Lower leg skin (tissue), 4 donors: ENCODE measurements around the gene APOBEC3B. TPM values are rescaled to one million over a fixed set of nuclear protein-coding genes. Genes with fewer than 3 reads are reported as not detected.

Source experiments
- DNase-seq, 2 donors: peaks; one replicate each; pipeline ENCODE4 v3.0.0-alpha.2; 2019; ENCODE audit warnings: low spot score in 2 of 2
- H3K4me3 ChIP-seq: fragments of 200-600 bp; sonication (generic); 2 replicates; pipeline ENCODE4 v1.5.1; 2017; ENCODE audit warnings: mild to moderate bottlenecking, low read depth; ENCODE audit not compliant: poor library complexity, severe bottlenecking
- POLR2A ChIP-seq, 2 donors: fragments of 450-650 bp; IDR thresholded peaks; one replicate each; pipeline ENCODE4 v1.6.1; 2016 to 2017; ENCODE audit warnings: antibody characterized with exemption in 2 of 2, mild to moderate bottlenecking in 1 of 2, moderate library complexity in 1 of 2
- WGBS, 2 donors: methylation state at CpG; one replicate each; pipeline ENCODE4 v1.1.5; 2018; 5-methylcytosine and 5-hydroxymethylcytosine counted together
- intact Hi-C: fragments of 100-400 bp; cut with DNase I; formaldehyde crosslinking; loops from one replicate; pipeline ENCODE4 v1.15.0; 2023; ENCODE audit warnings: low total_unique reads
- total RNA-seq, 4 donors: library from RNA; depleted of rRNA; stranded (reverse); fragments of >200 nt; gene quantifications; one replicate each; pipeline ENCODE4 v1.1.0, GENCODE V29; 2016
- TF ChIP-seq, protein P1 (sequence below), 3 donors: fragments of 450-650 bp; IDR thresholded peaks; one replicate each; pipeline ENCODE4 v1.5.1; 2016; ENCODE audit warnings: antibody characterized with exemption in 3 of 3, mild to moderate bottlenecking in 3 of 3, moderate library complexity in 2 of 3

Gene APOBEC3B
- total RNA-seq, 4 donors from 2014 or later: 0.15 to 2.4 (median 0.21) TPM; not detected in 1

DNA sequence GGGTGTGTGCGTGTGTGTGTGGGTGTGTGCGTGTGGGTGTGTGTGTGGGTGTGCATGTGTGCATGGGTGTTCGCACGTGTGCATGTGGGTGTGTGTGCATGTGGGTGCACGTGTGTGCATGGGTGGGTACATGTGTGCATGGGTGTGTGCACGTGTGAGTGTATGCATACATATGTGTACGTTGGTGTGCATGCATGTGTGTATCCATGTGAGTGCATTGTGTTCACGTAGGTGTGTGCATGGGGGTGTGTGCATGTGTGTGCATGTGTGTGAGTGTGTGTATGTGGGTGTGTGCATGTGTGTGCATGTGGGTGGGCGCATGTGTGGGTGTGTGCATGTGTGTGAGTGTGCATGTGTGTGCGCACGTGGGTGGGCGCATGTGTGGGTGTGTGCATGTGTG lies 44.6 kb upstream of the APOBEC3B start:
- peak in 1 of 2 donors; percentile 53 for DNase-seq
- TF ChIP-seq POLR2A (IDR thresholded peaks at IDR 0.05): no peak
- TF ChIP-seq, protein P1, sequence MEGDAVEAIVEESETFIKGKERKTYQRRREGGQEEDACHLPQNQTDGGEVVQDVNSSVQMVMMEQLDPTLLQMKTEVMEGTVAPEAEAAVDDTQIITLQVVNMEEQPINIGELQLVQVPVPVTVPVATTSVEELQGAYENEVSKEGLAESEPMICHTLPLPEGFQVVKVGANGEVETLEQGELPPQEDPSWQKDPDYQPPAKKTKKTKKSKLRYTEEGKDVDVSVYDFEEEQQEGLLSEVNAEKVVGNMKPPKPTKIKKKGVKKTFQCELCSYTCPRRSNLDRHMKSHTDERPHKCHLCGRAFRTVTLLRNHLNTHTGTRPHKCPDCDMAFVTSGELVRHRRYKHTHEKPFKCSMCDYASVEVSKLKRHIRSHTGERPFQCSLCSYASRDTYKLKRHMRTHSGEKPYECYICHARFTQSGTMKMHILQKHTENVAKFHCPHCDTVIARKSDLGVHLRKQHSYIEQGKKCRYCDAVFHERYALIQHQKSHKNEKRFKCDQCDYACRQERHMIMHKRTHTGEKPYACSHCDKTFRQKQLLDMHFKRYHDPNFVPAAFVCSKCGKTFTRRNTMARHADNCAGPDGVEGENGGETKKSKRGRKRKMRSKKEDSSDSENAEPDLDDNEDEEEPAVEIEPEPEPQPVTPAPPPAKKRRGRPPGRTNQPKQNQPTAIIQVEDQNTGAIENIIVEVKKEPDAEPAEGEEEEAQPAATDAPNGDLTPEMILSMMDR (IDR thresholded peaks at IDR 0.05): no peak
- intact Hi-C loops: no loop called here
- no peak overlapping the region for H3K4me3 ChIP-seq
- WGBS, 2 donors: 88% methylated on average over 12 of the region's 12 CpGs

DNA sequence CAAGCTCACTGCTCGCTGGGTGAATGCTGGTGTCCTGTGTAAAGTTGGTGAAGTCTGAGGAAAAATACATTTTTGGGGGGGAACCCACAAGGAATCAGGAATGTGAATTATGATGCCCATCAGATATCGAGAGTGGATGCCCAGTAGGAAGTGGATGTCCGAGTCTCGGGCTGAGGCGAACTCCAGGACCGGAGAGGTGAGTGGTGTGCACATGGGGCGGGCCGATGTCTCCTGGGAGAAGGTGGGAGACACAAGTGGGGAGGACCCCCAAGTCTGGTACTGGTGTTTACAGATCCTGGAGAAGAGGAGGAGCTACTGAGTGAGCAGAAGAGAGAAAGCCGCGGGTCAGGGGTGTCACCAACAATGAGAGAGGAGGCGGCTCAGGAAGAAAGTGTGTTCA lies 43.9 kb upstream of the APOBEC3B start:
- peak in 1 of 2 donors; percentile 72 for DNase-seq
- 82 to 90% methylated on average over 11 of the region's 11 CpGs for WGBS, 2 donors
- TF ChIP-seq, protein P1 (IDR thresholded peaks at IDR 0.05): no peak
- TF ChIP-seq POLR2A (IDR thresholded peaks at IDR 0.05): no peak
- intact Hi-C loops: no loop called here
- H3K4me3 ChIP-seq: no peak overlapping the region

DNA sequence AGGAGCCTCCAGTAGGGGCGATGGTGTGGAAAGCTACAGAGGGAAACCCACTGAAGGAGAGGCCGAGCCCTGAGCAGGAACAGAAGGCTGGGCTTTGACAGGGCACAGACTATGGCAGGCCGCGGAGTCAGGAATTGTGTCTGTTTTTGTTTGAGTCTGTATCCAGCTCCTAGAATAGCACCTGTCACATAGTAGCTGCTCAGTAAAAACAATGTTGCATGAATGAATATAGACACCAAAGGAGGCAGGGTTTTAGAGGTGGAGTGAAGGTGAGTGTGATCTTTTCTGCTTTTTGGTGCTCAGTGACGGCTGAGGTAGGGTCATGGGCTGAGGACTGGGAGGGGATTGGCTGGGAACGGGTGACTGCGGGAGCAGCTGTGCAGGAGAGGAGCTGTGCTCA lies 43.2 kb upstream of the APOBEC3B start:
- intact Hi-C loops: no loop called here
- DNase-seq: no peak
- 69 to 82% methylated on average over 7 of the region's 7 CpGs for WGBS, 2 donors
- TF ChIP-seq, protein P1 (IDR thresholded peaks at IDR 0.05): no peak
- TF ChIP-seq POLR2A (IDR thresholded peaks at IDR 0.05): no peak
- no peak overlapping the region for H3K4me3 ChIP-seq

DNA sequence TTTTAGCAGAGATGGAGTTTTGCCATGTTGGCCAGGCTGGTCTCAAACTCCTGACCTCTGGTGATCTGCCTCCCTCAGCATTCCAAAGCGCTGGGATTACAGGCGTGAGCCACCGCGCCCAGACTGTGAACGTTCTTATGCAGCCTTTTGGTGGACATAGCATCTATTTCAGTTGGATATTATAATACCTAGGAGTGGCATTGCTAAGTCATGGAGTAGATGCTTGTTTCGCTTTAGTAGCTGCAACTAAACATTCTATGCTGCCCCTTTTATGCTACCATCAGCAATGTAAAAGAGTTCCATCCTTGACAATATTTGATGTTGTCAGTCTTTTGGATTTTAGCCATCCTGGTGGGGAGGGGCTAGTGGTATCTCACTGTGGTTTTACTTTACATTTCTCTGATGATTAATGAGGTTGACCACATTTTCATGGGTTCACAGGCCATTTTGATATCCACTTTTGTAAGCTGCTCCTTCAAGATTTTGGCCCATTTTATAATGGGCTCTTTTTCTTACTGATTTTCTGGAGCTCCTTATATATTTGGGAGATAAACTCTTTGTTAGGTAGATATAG lies 41.2 kb upstream of the APOBEC3B start:
- WGBS, 2 donors: 86 to 94% methylated on average over 6 of the region's 6 CpGs
- DNase-seq: no peak

DNA sequence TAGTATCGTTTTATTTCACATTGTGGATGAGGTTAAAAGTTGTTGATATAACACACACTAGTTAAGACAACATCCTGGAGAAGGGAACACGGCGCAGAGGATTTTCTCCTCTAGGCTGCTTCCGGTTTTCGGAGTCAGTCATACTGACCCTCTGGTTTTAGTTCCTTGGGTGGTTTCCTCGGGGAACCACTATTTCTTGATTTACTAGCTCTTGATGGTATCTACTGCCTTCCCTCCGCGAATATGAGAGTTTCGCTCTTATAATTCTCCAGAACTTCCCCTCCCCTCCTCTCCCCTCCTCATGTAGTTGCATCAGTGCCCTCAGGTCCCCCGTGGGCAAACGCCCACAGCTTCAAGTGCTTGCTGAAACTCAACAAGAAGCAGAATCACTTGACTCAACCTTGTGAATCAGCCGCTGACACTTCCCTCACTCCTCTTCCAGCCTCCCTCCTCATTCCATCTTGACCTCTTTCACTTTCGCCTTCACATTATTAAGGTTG lies 40.6 kb upstream of the APOBEC3B start:
- 74 to 81% methylated on average over 13 of the region's 13 CpGs for WGBS, 2 donors
- DNase-seq: no peak
- no peak for TF ChIP-seq POLR2A (IDR thresholded peaks at IDR 0.05)
- TF ChIP-seq, protein P1 (IDR thresholded peaks at IDR 0.05): no peak
- intact Hi-C loops: no loop called here
- H3K4me3 ChIP-seq: no peak overlapping the region

More for the DNA sequence above, 41.2 kb upstream of the APOBEC3B start:
- H3K4me3 ChIP-seq: no peak overlapping the region
- intact Hi-C loops: no loop called here
- TF ChIP-seq, protein P1 (IDR thresholded peaks at IDR 0.05): no peak

DNA sequence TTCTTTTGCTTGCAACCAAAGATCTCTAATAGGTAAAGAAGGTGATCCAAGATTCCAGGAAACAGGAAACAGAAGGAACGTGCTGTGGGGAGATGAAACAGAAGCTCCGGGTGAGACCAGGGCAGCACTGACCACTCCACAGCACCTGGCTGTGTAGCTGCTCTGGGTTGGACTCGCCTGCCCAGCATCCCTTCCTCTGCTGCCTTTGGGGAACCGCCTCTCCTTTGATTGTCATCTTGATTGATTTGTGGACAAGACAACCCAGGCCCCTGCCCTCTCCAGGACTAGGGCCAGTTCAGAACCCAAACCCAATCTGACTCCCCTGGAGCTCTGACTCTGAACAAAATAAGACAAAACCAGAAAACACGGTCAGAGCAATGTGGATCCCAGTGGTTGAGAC lies 39.4 kb upstream of the APOBEC3B start:
- intact Hi-C loops: no loop called here
- WGBS, 2 donors: 85 to 87% methylated on average over 5 of the region's 5 CpGs
- no peak for TF ChIP-seq POLR2A (IDR thresholded peaks at IDR 0.05)
- TF ChIP-seq, protein P1 (IDR thresholded peaks at IDR 0.05): no peak
- no peak for DNase-seq
- no peak overlapping the region for H3K4me3 ChIP-seq
